Right kidney (tissue), 1 donor: ENCODE measurements around the gene P3H3.
"Not testable (repeated sequence)": the region's sequence is repeated elsewhere in the genome, so short reads cannot be mapped to it uniquely, and the experiment has no call there.

Source experiments
- DNase-seq: peaks from one replicate; pipeline ENCODE4 v3.0.0-alpha.2; 2016

Gene P3H3

DNA sequence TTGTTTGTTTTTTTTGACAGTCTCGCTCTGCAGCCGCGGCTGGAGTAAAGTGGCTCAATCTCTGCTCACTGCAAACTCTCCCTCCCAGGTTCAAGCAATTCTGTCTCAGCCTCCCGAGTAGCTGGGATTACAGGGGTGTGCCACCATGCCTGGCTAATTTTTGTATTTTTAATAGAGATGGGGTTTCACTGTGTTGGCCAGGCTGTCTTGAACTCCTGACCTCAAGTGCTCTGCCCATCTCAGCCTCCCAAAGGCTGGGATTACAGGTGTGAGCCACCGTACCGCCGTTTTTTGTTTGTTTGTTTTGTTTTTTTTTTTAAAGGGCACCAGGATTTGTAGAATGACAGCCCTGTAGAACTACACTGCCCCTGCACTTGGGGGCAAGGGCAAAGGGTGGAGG lies 60.6 kb downstream of the P3H3 start:
- not testable (repeated sequence) for DNase-seq
